ENCODE results near the gene RNF151.

The RNF151 gene

GRCh38 chr16:1941162-1942046 lies 25.3 kb upstream of the RNF151 start:
- no peaks in the 10 kb centered on the region for H3K79me2 ChIP-seq (ENCODE audit: insufficient read depth, low read length)
- H2AFZ ChIP-seq (ENCODE audit: low read depth, low read length, severe bottlenecking) = no peak overlapping the region
- H3K4me2 ChIP-seq (ENCODE audit: low read depth, low read length, poor library complexity, severe bottlenecking) = peak overlapping the region; percentile 75
- no peaks in the 10 kb centered on the region for H3K9me2 ChIP-seq (replicated peaks; ENCODE audit: insufficient read depth, low read length)
- no peaks in the 10 kb centered on the region for H3K27me3 ChIP-seq (ENCODE audit: low read length)
- H3K9ac ChIP-seq (ENCODE audit: low read length) = no peak overlapping the region
- H3K9me3 ChIP-seq (ENCODE audit: insufficient read depth, low read length) = no peaks in the 10 kb centered on the region
- TF ChIP-seq CTCF (IDR thresholded peaks at IDR 0.05; ENCODE audit: insufficient read depth, low read length, poor library complexity, severe bottlenecking) (peak; percentile 22), EZH2phosphoT487 (conservative IDR thresholded peaks at IDR 0.05; ENCODE audit: low read length) (no peak)
- H3K27ac ChIP-seq (ENCODE audit: low read depth, low read length) = no peak overlapping the region
- no peaks in the 10 kb centered on the region for H3K36me3 ChIP-seq (ENCODE audit: low read length)
- no peaks in the 10 kb centered on the region for H3F3A ChIP-seq (ENCODE audit: insufficient read depth)
- H3K4me3 ChIP-seq (ENCODE audit: insufficient read depth, low read length, poor library complexity, severe bottlenecking) = no peak overlapping the region
- H4K20me1 ChIP-seq (ENCODE audit: low read depth, low read length) = no peaks in the 10 kb centered on the region

GRCh38 chr16:1942047-1942809 lies 24.4 kb upstream of the RNF151 start:
- H3K79me2 ChIP-seq (ENCODE audit: insufficient read depth, low read length) = no peaks in the 10 kb centered on the region
- H4K20me1 ChIP-seq (ENCODE audit: low read depth, low read length) = no peaks in the 10 kb centered on the region
- no peaks in the 10 kb centered on the region for H3K36me3 ChIP-seq (ENCODE audit: low read length)
- peak overlapping the region; percentile 96 for H3K4me3 ChIP-seq (ENCODE audit: insufficient read depth, low read length, poor library complexity, severe bottlenecking)
- TF ChIP-seq CTCF (IDR thresholded peaks at IDR 0.05; ENCODE audit: insufficient read depth, low read length, poor library complexity, severe bottlenecking) = no peak
- TF ChIP-seq EZH2phosphoT487 (conservative IDR thresholded peaks at IDR 0.05; ENCODE audit: low read length) = no peak
- H3K4me2 ChIP-seq (ENCODE audit: low read depth, low read length, poor library complexity, severe bottlenecking) = peak overlapping the region; percentile 75
- H3K27ac ChIP-seq (ENCODE audit: low read depth, low read length) = no peak overlapping the region
- no peaks in the 10 kb centered on the region for H3F3A ChIP-seq (ENCODE audit: insufficient read depth)
- no peaks in the 10 kb centered on the region for H3K9me2 ChIP-seq (replicated peaks; ENCODE audit: insufficient read depth, low read length)
- peak overlapping the region; percentile 91 for H2AFZ ChIP-seq (ENCODE audit: low read depth, low read length, severe bottlenecking)
- H3K9ac ChIP-seq (ENCODE audit: low read length) = peak overlapping the region; percentile 79
- H3K9me3 ChIP-seq (ENCODE audit: insufficient read depth, low read length) = no peaks in the 10 kb centered on the region
- H3K27me3 ChIP-seq (ENCODE audit: low read length) = no peaks in the 10 kb centered on the region

GRCh38 chr16:1942810-1943726 lies 23.6 kb upstream of the RNF151 start, which contains the start of gene MSRB1:
Gene MSRB1, minus strand, starts transcription at chr16:1943199. Its CDS starts 43 bp downstream, at chr16:1943156.
- Histone ChIP-seq H3K9me2 (replicated peaks; ENCODE audit: insufficient read depth, low read length) (no peaks in the 10 kb centered on the region), H3K9ac (ENCODE audit: low read length) (peak within 1 kb of the TSS; percentile 79), H3K27ac (ENCODE audit: low read depth, low read length) (no peak within 1 kb of the TSS), H3F3A (ENCODE audit: insufficient read depth) (no peaks in the 10 kb centered on the region), H3K36me3 (ENCODE audit: low read length) (no peaks in the 10 kb centered on the region), H3K4me3 (ENCODE audit: insufficient read depth, low read length, poor library complexity, severe bottlenecking) (peak within 1 kb of the TSS; percentile 96), H3K27me3 (ENCODE audit: low read length) (no peaks in the 10 kb centered on the region), H3K79me2 (ENCODE audit: insufficient read depth, low read length) (no peaks in the 10 kb centered on the region), H3K4me2 (ENCODE audit: low read depth, low read length, poor library complexity, severe bottlenecking) (peak within 1 kb of the TSS; percentile 75), H4K20me1 (ENCODE audit: low read depth, low read length) (no peaks in the 10 kb centered on the region), H2AFZ (ENCODE audit: low read depth, low read length, severe bottlenecking) (peak within 1 kb of the TSS; percentile 91), H3K9me3 (ENCODE audit: insufficient read depth, low read length) (no peaks in the 10 kb centered on the region)
- TF ChIP-seq EZH2phosphoT487 (conservative IDR thresholded peaks at IDR 0.05; ENCODE audit: low read length) (no peak), CTCF (IDR thresholded peaks at IDR 0.05; ENCODE audit: insufficient read depth, low read length, poor library complexity, severe bottlenecking) (no peak)

Measured in SU-DHL-6 (cell line).